ENCODE measurements around the gene ANKRD23.
"Not testable (repeated sequence)": the region's sequence is repeated elsewhere in the genome, so short reads cannot be mapped to it uniquely, and the experiment has no call there.

Gene ANKRD23

DNA sequence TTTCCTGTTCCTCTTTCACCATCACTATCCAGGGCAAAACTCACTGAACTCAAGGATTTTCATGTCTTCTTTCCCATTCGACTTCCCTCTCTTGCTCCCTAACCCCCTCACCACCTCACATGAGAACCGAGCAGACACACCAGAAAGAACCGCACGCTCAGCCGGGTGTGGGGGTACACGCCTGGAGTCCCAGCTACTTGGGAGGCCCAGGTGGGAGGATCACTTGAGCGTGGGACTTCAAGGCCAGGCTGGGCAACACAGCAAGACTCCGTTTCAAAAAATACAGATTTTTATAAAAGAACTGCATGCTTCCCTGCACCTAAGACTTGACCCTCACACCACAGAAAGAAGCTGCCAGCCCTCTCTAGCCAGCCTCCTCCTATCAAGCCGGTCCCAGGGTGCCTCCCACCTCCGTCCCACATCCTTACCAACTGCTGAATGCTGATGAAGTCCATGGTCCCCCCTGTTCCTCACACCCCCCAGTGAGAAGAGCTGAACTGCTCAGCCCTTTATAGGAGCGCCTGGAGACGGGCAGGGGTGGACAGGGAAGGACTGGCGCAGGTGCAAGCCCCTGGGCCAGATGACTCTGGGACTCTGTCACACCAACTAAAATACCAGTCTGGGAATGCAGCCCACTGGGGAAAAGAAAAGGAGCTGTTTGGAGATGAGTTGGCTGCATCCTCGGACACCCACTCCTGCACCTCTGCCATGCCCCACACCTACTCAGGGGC lies at the start of gene ANKRD23:
Gene ANKRD23 (minus strand): TSS at position 484 of the 731 bp plus-strand sequence. CDS start 29 bp downstream, at position 455.
- H3K4me3 ChIP-seq (ENCODE audit: low read depth, low read length), result no peak within 1 kb of the TSS
- TF ChIP-seq POLR2A (IDR thresholded peaks at IDR 0.05; ENCODE audit: extremely low read depth, insufficient read length) (no peak), MYC (IDR thresholded peaks at IDR 0.05; ENCODE audit: low read depth, low read length) (no peak)
- TF ChIP-seq, protein P1, sequence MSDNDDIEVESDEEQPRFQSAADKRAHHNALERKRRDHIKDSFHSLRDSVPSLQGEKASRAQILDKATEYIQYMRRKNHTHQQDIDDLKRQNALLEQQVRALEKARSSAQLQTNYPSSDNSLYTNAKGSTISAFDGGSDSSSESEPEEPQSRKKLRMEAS (IDR thresholded peaks at IDR 0.05; ENCODE audit: low read depth, low read length), result no peak
- TF ChIP-seq, protein P2, sequence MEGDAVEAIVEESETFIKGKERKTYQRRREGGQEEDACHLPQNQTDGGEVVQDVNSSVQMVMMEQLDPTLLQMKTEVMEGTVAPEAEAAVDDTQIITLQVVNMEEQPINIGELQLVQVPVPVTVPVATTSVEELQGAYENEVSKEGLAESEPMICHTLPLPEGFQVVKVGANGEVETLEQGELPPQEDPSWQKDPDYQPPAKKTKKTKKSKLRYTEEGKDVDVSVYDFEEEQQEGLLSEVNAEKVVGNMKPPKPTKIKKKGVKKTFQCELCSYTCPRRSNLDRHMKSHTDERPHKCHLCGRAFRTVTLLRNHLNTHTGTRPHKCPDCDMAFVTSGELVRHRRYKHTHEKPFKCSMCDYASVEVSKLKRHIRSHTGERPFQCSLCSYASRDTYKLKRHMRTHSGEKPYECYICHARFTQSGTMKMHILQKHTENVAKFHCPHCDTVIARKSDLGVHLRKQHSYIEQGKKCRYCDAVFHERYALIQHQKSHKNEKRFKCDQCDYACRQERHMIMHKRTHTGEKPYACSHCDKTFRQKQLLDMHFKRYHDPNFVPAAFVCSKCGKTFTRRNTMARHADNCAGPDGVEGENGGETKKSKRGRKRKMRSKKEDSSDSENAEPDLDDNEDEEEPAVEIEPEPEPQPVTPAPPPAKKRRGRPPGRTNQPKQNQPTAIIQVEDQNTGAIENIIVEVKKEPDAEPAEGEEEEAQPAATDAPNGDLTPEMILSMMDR (IDR thresholded peaks at IDR 0.05; ENCODE audit: low read depth, low read length), result no peak
- DNase-seq (ENCODE audit: low read depth), result no peak

DNA sequence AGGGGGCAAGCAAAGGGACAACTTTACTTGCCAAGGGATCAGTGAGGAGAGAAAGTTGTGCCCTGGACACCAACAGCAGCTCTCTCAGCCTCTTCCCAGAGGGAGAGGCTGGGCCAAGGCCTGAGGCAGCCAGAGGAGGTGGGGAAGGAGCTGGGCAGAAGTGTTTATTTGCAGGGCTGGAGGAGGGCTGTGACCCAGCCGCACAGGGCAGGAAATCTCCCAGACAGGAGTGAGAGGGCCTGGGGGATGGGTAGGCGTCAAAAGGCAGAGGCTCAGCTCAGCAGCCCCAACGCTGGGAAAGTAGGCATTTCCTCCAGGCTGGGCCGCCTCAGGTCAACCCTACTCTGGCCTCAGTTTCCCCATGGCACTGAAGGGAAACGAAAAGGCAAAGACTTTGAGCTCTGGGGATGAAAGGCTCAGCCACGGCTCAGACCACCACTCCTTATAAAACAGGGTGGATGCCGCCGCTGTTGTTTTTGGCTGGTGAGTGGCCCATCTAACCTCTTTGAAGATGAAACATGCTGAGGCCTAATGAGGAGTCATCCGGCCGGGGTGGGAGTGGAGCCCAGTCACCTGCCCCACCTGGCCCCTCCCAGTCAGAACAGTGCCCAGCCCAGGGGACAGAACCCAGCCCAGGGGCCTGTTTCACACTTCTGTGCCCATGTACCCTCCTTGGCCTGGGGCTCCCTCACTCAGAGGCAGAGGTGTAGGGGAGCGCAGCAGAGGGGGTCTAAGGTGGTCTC lies 47.9 kb upstream of the ANKRD23 start:
- no peak for DNase-seq (ENCODE audit: low read depth)
- no peak for TF ChIP-seq POLR2A (IDR thresholded peaks at IDR 0.05; ENCODE audit: extremely low read depth, insufficient read length)
- TF ChIP-seq, protein P2 (IDR thresholded peaks at IDR 0.05; ENCODE audit: low read depth, low read length), result no peak
- TF ChIP-seq, protein P1 (IDR thresholded peaks at IDR 0.05; ENCODE audit: low read depth, low read length), result no peak
- TF ChIP-seq MYC (IDR thresholded peaks at IDR 0.05; ENCODE audit: low read depth, low read length), result no peak
- no peak overlapping the region for H3K4me3 ChIP-seq (ENCODE audit: low read depth, low read length)

DNA sequence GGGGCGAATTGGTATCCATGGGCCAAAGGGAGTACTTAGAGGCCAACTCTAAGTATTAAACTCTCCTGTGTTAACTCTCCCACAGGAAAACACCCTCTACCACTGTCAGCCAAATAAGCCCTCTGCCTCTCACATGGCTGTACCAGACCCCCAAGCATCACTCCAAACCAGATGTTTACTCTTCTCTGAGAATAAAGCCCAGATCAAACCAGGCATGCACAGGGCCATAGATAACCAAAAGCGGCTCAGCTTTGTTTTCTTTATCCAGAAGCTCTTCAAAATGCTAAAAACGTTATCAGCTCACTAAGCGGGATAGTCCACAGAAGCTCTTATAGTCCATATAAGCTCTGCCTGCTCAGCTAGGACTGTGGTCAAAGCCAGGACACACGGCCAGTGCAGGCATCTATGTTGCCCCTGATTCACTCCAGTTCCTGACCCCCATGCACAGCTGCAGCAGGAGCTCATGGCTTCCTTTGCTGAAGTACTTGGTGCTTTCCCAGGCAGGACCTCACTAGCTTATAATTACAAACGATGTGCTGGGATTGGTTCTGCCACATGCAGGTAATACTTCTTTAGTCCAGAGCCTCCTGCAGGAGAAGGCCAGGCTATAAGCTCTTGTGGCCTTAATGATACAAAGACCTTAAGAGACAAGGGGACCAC lies 47.0 kb upstream of the ANKRD23 start:
- no peak for DNase-seq (ENCODE audit: low read depth)
- no peak overlapping the region for H3K4me3 ChIP-seq (ENCODE audit: low read depth, low read length)
- TF ChIP-seq POLR2A (IDR thresholded peaks at IDR 0.05; ENCODE audit: extremely low read depth, insufficient read length) (no peak), MYC (IDR thresholded peaks at IDR 0.05; ENCODE audit: low read depth, low read length) (no peak)
- TF ChIP-seq, protein P1 (IDR thresholded peaks at IDR 0.05; ENCODE audit: low read depth, low read length), result no peak
- TF ChIP-seq, protein P2 (IDR thresholded peaks at IDR 0.05; ENCODE audit: low read depth, low read length), result no peak

DNA sequence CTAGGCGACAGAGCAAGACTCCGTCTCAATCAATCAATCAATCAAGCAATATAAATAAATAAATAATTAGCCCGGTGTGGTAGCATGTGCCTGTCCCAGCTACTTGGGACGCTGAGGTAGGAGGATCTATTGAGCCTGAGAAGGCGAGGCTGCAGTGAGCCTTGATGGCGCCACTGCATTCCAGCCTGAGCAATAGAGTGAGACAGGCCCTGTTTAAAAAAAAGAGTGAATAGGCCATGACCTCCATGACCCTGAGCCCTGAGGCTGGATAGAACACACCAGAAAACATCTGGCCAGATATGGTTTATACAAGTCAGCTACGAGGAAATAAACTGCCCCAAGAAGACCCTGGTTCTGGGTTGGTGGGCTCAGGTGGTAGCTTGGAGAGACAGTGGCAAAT lies 46.4 kb upstream of the ANKRD23 start:
- no peak for DNase-seq (ENCODE audit: low read depth)
- TF ChIP-seq POLR2A (IDR thresholded peaks at IDR 0.05; ENCODE audit: extremely low read depth, insufficient read length), result no peak
- TF ChIP-seq, protein P1 (IDR thresholded peaks at IDR 0.05; ENCODE audit: low read depth, low read length), result no peak
- TF ChIP-seq, protein P2 (IDR thresholded peaks at IDR 0.05; ENCODE audit: low read depth, low read length), result no peak
- no peak for TF ChIP-seq MYC (IDR thresholded peaks at IDR 0.05; ENCODE audit: low read depth, low read length)

DNA sequence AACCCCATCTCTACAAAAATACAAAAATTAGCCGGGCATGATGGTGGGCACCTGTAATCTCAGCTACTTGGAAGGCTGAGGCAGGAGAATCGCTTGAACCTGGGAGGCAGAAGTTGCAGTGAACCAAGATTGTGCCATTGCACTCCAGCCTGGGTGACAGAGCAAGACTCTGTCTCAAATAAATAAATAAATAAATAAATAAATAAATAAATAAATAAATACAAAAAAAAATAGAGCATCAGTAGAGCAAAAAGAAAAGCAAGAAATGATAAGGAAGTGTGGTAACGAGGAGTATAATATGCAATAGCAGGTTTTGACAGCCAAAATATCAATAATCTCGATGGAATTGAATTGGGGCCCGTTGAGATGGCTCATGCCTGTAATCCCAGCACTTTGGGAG lies 45.7 kb upstream of the ANKRD23 start:
- not testable (repeated sequence) for H3K4me3 ChIP-seq (ENCODE audit: low read depth, low read length)

More for the DNA sequence above, 46.4 kb upstream of the ANKRD23 start:
- no peak overlapping the region for H3K4me3 ChIP-seq (ENCODE audit: low read depth, low read length)

More for the DNA sequence above, 45.7 kb upstream of the ANKRD23 start:
- DNase-seq (ENCODE audit: low read depth), result not testable (repeated sequence)
